ENCODE measurements around the gene HPS1. TPM values are rescaled to one million over a fixed set of nuclear protein-coding genes. Genes with fewer than 3 reads are reported as not detected.

HPS1 gene
- total RNA-seq, 1 experiment from 2014 or later = 19.1 TPM

GRCh38 chr10:98460837-98461499 is 14.2 kb upstream of the HPS1 start:
- no peak overlapping the region for H3K4me3 ChIP-seq (ENCODE audit: low read length)
- peak overlapping the region; percentile 18 for H3K27ac ChIP-seq (ENCODE audit: low read length)
- ChIA-PET POLR2A (ENCODE audit: unreplicated experiment) (no interaction called here), CTCF (interaction anchor here (0.8 kb wide), 1 partner anchor 198 kb away, joined by 3 read pairs; no protein-coding TSS in a partner anchor)
- H2AFZ ChIP-seq (ENCODE audit: low read length) = no peak overlapping the region
- TF ChIP-seq EZH2 (IDR thresholded peaks at IDR 0.05; ENCODE audit: low read length, unreplicated experiment) = no peak
- no peak for TF ChIP-seq CTCF (conservative IDR thresholded peaks at IDR 0.05; ENCODE audit: low read depth, low read length)
- TF ChIP-seq EZH2phosphoT487 (IDR thresholded peaks at IDR 0.05; ENCODE audit: borderline replicate concordance, low read length) = no peak
- H3K9me3 ChIP-seq (ENCODE audit: low read length) = no peaks in the 10 kb centered on the region
- intact Hi-C loops (cut with micrococcal nuclease) = loop anchor here (2.0 kb wide), 2 partner anchors 36 to 56 kb away; no protein-coding TSS in a partner anchor
- BruUV-seq (replicated peaks) = no TSS peak
- DNase-seq = peak; percentile 93
- H3K36me3 ChIP-seq (ENCODE audit: low read depth, low read length) = no peaks in the 10 kb centered on the region
- no peak overlapping the region for H3K9ac ChIP-seq (ENCODE audit: low read length)
- H4K20me1 ChIP-seq (ENCODE audit: low read length) = no peaks in the 10 kb centered on the region
- H3K9me2 ChIP-seq (replicated peaks; ENCODE audit: low read length) = no peaks in the 10 kb centered on the region
- peak overlapping the region; percentile 52 for H3K4me2 ChIP-seq (ENCODE audit: low read length)
- peaks cover 20% of the 10 kb centered on the region for H3K4me1 ChIP-seq (ENCODE audit: insufficient read depth, low read length)
- no peaks in the 10 kb centered on the region for H3K27me3 ChIP-seq (ENCODE audit: low read length)
- no peaks in the 10 kb centered on the region for H3F3A ChIP-seq (ENCODE audit: low read length, unreplicated experiment)
- H3K79me2 ChIP-seq (ENCODE audit: low read length) = no peaks in the 10 kb centered on the region
- peak; percentile 93 for ATAC-seq

- no peaks in the 10 kb centered on the region for H3K9me3 ChIP-seq (ENCODE audit: low read length)
- no peak overlapping the region for H3K9ac ChIP-seq (ENCODE audit: low read length)
- no peaks in the 10 kb centered on the region for H3K36me3 ChIP-seq (ENCODE audit: low read depth, low read length)
- TF ChIP-seq CTCF (conservative IDR thresholded peaks at IDR 0.05; ENCODE audit: low read depth, low read length) = no peak
- TF ChIP-seq EZH2phosphoT487 (IDR thresholded peaks at IDR 0.05; ENCODE audit: borderline replicate concordance, low read length) = no peak
- no peak for TF ChIP-seq EZH2 (IDR thresholded peaks at IDR 0.05; ENCODE audit: low read length, unreplicated experiment)
- no peaks in the 10 kb centered on the region for H3F3A ChIP-seq (ENCODE audit: low read length, unreplicated experiment)
- H2AFZ ChIP-seq (ENCODE audit: low read length) = no peak overlapping the region
- intact Hi-C loops (cut with micrococcal nuclease) = no loop called here
- no peak overlapping the region for H3K27ac ChIP-seq (ENCODE audit: low read length)
- ChIA-PET CTCF (no interaction called here), POLR2A (ENCODE audit: unreplicated experiment) (no interaction called here)
- no peak for DNase-seq
- H3K79me2 ChIP-seq (ENCODE audit: low read length) = no peaks in the 10 kb centered on the region
- H3K27me3 ChIP-seq (ENCODE audit: low read length) = no peaks in the 10 kb centered on the region
- no peaks in the 10 kb centered on the region for H4K20me1 ChIP-seq (ENCODE audit: low read length)
- H3K4me2 ChIP-seq (ENCODE audit: low read length) = no peak overlapping the region
- BruUV-seq (replicated peaks) = no TSS peak
- no peak overlapping the region for H3K4me3 ChIP-seq (ENCODE audit: low read length)
- no peaks in the 10 kb centered on the region for H3K9me2 ChIP-seq (replicated peaks; ENCODE audit: low read length)
- no peak for ATAC-seq
- H3K4me1 ChIP-seq (ENCODE audit: insufficient read depth, low read length) = peaks cover 20% of the 10 kb centered on the region
Measured at GRCh38 chr10:98458809-98459784, 12.4 kb upstream of the HPS1 start.
